HG02571 (cell line): ENCODE measurements around the gene CYTIP.
"Not testable (repeated sequence)": the region's sequence is repeated elsewhere in the genome, so short reads cannot be mapped to it uniquely, and the experiment has no call there.

Experiments used
- ATAC-seq: cut with Tn5 transposase; IDR thresholded peaks from one replicate; pipeline ENCODE4 v1.9.1; 2021; ENCODE audit warnings: mild to moderate bottlenecking, moderate library complexity; ENCODE audit not compliant: unreplicated experiment

Gene CYTIP

DNA sequence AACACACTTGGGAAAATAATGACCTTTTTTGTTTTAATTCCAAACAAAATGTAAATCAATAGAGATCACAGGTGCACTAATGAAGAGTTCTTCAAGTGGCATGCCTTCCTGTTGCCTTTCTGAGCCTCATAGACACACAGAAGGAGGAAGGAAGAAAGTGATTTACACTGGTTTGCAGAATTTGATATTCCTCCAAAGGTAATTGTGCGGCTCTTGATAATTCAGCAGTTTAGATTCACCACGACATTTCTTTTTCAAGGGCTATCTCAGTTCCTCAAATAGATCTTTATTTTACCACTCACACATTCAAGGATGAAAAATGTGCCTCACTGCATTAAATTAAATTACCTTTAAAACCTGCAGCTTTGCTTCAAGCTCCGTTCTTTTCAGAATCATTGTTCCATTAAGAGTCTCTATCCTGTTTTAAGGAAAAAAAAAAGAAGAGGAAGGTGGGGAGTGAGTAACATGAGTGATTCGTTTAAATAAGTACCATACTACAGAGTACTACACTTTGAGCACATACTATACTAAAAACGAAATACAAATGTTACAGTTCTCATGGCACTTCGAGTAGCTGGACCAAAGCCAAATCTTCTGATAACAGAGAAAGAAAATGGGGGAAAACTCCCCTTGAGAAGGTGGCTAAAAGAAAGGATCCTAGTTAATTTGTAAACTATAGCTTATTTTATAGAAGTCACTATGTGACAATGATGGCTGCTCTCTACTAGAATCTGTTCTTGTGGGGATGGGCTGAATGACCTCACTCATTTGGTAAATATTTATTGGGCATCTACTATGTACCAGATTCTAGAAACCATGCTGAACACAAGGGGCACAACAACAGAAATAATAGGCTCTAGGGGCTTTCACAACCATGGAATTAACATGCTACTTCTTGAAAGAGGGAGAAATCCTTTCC, 16.6 kb downstream of the CYTIP start:
- ATAC-seq = no peak

DNA sequence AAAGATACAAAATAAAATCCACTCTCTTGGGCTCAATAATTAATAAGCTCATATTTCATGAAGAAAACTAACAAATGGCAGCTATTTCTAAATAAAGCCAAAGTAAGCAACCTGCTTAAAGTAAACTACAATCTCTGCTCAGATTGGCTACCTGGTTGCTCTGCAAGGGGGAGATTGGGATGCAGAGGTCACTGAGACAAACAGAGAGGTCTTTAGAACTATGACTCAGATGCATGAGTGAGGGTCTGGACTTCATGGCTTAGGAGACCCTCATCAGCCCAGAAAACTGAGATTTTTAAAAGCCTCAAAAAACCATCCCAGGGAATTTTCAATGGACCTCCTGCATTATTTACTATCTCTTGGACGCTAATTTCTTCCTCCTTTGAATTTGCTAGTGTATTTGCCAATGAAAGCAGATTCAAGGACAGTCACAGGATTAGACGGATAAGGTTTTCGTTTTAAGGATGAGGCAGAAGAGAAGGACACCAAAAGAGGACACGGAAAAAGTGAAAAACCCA, 17.4 kb downstream of the CYTIP start:
- ATAC-seq = no peak

DNA sequence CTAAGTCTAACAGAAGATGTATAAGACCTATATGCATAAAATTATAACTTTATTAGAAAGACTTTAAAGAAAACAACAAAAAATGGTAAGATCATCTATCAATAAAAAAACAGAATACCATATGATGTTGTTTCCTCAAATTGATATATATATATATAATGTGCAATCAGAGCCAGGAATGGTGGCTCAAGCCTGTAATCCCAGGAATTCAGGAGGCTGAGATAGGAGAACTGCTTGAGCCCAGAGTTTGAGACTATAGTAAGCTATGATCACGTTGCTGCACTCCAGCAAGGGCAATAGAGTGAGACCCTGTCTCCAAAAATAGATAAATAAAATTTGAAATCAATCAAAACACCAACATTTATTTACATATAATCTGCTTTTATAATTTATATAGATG, 19.5 kb downstream of the CYTIP start:
- no peak for ATAC-seq

DNA sequence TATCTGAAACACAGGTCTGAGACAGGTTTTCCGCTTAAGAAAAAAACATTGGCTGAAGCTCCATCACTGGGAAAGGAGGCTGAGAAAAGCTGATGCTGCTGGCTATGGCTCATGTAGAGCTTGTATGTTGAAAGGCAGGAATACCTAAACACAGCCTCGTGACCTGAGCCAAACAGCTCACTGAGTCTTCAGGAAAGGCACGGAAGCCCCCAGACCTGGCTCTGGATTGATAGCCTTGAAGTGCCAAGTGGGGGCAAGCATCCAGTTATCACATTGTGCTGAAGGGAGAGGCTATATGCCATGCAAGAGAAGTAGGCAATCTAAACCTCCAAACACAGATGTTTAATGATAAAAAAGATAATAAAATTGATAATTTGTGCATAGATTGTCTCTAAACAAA, 21.9 kb downstream of the CYTIP start:
- ATAC-seq = no peak

DNA sequence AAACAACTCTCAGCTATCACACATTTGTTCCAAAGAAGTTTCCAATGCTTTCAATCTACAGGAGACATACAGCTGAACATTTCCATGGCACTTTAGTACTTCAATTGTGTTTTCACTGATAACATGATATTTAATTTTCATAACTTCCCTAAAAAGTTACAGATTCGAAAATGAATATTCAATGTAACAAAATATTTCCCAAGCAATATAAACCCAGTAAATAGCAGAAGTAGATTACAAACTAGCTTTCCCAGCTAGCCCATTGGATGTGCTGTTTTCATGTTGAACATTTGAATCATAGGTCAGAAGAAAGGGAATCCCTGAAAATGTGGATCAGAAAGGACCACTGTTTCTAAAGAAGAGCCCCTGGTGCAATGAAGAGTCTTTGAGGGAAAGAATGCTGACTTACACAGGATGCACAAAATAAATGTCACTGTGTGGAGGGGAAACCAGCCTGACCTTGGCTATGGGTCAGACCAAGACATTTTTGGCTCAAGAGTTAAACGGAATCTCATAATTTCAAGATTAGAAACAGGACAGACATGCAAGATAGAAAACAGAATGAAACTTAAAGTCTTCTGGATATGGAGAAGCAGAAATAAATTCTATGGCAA, 22.5 kb downstream of the CYTIP start:
- no peak for ATAC-seq

DNA sequence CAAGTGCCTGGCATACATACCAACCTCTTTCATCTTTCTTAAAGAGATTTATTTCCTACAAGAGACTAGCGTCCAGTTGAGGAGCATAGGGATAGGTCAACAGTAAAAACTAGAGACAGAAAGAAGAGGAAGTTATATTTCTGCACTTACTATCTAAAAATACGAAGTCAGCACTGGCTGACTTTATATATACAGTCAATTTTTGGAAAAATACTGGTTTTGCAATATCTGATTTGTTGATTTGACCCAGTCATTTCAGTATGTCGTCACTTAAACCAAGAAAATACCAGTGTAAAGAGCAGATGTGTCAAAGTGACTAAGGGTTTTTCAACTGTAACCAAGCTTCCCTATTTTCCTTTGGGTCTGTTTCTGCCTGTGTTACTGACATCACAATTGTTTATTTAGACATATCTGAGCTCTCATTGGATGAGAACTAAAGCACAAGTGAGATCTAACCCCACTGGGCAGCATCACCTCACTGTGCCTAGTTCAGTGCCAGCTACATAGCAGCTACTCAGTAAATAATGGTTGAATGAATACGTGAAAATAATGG, 23.0 kb downstream of the CYTIP start:
- no peak for ATAC-seq

DNA sequence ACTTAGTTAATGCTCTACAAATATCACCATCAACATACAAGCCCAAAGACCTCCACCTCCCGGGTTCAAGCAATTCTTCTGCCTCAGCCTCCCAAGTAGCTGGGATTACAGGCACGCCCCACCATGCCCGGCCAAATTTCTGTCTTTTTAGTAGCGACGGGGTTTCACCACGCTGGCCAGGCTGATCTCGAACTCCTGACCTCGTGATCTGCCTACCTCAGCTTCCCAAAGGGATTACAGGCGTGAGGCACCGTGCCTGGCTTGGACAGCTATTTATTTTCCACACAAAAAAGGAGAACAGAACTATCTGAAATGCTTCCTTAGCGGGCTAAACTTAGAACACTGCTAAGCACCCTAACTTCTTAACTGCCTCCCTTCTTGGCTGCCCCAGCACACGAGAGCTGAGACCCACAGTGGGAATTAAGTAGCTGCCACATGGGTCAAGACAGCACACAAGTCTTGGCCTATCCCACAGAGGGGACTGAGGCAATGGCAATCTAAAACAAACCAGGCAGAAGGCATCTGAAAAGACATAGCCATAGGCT, 24.8 kb downstream of the CYTIP start:
- ATAC-seq = no peak

DNA sequence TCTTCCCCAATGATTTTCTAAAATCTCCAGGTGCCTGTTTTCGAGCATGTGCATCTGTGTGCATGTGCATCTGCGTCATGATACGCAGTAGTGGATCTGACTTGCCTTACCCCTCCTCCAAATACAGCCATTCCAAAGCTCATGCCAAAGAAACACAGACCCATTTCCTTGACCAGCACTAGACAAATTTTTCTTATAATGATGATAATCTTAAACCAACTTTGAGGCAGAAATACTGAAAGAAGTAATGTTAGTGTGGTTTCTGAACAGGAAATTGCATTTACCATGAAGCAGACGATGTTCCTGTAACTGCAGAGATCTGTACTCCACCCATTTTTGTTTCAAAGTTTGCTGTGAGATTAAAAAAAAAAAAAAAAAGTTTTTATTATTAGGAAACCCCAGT, 25.6 kb downstream of the CYTIP start:
- no peak for ATAC-seq

DNA sequence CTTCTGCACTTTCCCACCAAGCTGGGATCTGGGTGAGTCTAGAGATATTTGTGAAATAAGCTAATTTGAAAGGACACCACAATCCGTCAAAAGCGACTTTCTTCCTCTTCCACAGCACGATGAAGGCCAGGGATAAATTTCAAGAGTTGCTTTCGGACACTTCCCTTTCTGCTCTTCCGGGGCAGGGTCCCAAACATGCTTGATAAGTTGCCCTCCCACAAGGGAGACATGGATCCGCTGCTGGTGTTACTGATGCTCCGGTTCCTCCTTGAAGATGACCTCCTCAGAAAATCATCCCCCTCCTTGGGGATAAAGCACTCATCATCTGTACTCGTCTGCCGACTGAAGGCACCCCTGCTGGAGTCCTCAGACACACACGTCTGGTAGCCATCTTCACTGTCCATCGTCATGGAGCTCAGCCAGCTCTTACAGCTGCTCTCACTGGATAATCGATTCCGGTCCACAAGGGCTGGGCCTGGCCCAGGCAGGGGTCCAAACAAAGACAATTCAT, 28.2 kb downstream of the CYTIP start:
- ATAC-seq = no peak

DNA sequence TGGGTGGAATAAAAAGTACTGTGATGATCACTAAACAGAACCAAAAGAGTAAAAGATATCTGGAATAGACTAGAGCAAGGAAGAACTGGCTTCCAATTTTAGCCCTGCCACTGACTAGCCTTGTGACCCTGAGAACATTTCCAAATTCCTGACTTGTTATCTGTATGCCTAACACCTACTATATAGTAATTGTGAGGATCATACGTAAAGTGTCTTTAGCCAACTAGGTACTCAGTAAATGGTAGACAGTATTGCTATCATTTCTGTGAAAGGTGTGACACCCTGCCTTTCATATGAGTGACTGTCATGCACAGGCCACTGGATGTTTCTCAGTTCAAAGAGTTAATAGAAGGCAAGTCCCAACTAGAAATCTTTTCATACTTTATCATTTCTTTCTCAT, 29.8 kb downstream of the CYTIP start:
- ATAC-seq = peak; percentile 7

DNA sequence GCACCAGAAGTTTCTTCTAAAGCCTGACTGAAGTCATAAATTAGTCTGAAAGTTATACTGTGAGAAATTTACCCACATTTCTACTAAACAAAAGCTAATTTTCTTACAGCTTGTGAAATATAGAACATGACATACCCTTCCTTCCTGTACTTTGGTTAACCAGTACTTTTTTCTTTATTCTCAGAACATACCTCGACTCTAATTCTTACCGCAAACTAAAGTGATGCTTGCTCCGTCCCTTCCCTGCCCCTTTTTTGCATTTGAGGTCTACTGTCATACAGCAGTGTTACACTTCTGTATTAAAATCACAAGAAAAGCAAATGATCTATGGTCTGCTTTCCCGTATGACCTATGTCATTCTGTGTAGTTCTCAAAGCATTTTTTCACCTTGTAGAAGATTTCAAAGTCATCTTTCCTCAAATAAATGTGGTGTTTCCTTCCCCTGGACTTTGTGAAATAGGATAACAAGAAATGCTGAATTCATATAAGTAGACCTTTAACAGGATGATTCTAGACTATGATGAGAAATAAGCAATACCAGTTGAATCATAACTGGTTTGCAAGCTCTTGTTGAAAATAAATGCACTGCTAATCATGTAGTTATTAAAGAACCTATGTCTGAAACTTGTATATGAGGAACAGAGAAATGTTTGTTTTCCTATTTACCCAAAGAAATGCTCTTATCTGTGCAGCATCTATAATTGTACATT, 30.4 kb downstream of the CYTIP start:
- ATAC-seq = peak; percentile 81

DNA sequence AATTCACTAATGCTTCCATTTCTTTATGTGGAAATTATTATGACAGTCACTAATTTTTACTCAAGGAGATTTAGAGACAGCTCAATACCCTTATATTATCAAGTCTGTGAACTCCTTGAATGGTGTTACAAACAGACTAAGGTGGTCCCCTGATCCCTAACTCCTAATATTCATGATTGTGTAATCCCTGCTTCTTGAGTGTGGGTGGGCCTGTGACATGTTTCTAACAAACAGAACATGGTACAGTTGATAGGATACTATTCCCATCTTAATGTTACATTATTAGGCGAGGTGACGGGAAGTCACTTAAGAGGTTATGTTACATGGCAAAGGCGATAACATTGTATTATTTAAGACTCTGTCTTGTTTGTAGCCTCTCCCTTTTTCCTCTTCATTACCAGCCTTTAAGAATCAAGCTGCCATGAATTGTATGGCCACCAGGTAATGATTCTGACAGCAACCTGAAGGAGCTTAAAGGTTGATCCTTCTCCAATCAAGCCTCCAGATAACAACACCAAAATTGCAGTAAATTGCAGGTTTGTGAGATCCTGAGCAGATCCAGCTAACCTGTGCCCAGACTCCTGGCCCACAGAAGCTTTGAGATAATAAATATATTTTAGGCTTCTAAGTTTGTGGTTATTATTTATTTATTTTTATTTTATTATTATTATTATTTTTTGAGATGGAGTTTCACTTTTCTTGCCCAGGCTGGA, 32.1 kb downstream of the CYTIP start:
- ATAC-seq = no peak

DNA sequence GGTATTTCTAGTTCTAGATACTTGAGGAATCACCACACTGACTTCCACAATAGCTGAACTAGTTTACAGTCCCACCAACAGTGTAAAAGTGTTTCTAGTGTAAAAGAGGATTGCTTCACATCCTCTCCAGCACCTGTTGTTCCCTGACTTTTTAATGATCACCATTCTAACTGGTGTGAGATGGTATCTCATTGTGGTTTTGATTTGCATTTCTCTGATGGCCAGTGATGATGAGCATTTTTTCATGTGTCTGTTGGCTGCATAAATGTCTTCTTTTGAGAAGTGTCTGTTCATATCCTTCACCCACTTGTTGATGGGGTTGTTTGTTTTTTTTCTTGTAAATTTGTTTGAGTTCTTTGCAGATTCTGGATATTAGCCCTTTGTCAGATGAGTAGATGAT, 38.5 kb downstream of the CYTIP start:
- not testable (repeated sequence) for ATAC-seq

DNA sequence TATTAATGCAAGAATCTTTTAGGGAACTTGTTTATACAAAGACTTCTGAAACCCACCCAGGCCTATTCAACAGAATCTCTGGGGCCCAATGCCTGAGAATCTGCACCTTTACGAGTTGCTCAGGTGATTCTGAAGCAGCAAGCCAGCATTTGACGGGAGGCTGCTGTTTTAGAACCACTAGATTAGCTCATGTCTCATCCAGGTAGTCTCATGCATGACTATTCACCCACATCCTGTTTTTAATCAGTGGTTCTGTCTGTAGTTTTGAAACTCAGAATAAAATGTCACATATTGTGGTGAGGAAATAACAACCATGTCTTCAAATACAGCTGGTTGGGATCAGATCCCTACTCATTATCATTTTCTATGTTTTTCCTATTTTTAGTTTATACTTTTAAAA, 39.5 kb downstream of the CYTIP start:
- ATAC-seq = peak; percentile 76

DNA sequence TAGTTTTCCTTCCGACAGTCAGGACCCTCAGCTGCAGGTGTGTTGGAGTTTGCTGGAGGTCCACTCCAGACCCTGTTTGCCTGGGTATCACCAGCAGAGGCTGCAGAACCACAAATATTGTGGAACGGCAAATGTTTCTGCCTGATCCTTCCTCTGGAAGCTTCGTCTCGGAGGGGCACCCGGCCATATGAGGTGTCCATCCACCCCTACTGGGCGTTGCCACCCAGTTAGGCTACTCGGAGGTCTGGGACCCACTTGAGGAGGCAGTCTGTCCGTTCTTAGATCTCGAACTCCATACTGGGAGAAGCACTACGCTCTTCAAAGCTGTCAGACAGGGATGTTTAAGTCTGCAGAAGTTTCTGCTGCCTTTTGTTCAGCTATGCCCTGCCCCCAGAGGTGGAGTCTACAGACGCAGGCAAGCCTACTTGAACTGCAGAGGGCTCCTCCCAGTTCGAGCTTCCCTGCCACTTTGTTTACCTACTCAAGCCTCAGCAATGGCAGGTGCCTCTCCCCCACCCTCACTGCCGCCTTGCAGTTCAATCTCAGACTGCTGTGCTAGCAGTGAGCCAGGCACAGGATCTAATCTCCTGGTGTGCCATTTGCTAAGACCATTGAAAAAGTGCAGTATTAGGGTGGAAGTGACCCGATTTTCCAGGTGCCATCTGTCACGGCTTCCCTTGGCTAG, 40.9 kb downstream of the CYTIP start:
- ATAC-seq = not testable (repeated sequence)

DNA sequence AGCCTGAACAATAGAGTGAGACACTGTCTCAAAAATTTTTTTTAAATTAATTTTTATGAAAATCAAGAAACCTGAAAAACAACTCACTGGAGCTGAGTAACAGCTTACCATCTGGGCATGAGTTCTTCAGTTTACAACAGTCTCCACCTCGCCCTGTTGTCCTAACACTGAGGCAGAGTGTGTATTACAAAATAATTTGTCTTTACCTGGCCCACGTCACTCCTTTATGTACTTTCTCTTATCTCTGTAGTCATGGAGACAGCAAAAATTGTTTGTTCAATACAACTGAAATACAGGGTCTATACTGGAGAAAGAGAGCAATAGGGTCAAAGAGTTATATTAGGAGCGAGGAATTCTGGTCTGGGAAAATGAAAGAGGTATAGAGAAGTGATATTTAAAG, 48.1 kb downstream of the CYTIP start:
- ATAC-seq = no peak

DNA sequence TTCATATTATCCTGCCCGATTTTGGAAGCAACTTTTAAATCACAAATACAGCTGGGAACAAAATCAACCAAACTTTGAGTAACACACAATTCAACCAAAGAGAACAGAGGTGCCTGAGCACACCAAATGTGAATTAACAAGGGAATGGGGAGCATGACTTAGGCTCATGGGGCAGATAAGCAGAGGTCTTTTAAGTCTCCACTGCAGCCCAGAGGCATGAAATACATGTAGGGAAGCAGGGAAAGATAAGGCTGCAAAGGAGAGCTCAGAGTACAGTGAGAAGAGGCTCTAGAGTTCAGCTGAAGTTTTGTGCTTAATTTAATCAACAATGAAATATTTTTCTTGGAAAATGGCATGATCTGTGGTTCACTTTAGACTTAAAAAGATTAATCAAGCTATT, 49.0 kb downstream of the CYTIP start:
- no peak for ATAC-seq

DNA sequence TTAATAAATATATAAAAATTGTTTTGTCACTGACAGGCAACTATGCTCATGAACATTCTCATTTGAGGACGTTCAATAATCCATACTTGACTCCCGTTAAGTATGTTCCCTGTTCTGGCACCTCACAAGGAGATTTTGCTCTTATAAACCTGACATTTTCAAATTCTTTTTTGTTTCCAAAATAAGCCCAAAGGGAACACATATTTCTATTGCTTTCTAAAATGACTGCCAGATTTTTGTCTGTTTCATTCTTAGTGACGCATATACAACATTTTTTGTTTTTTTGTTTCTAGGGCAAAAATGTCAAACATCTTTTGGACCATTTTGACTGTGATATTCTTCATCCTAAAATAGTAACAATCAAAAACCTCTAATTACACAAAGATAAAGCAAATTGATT, 50.5 kb downstream of the CYTIP start:
- ATAC-seq = no peak

DNA sequence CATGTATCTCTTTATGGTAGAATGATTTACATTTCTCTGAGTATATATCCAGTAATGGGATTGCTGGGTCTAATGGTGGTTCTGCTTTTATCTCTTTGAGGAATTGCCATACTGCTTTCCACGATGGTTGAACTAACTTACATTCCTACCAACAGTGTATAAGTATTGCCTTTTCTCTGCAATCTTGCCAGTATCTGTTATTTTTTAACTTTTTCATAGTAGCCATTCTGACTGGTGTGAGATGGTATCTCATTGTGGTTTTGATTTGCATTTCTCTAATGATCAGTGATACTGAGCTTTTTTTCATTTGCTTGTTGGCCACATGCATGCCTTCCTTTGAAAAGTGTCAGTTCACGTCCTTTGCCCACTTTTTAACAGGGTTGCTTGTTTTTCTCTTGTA, 55.1 kb downstream of the CYTIP start:
- no peak for ATAC-seq

DNA sequence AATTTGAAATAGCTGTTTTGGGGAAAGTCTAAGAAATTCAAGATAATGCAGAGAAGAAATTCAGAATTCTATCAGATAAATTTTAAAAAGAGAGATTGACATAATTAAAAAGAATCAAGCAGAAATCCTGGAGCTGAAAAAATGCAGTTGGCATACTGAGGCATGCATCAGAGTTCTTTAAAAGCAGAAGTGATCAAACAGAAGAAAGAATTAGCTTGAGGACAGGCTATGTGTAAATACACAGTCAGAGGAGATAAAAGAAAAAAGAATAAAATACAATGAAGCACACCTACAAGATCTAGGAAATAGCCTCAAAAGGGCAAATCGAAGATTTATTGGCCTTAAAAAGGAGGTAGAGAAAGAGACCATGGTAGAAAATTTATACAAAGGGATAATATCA, 57.1 kb downstream of the CYTIP start:
- ATAC-seq = no peak
